Measurements from ENCODE around the gene ELMOD3. TPM values are rescaled to one million over a fixed set of nuclear protein-coding genes. Genes with fewer than 3 reads are reported as not detected.

ELMOD3 gene
- total RNA-seq, 1 experiment from 2014 or later: 18.1 TPM

GRCh38 chr2:85423525-85423924 is 69.0 kb downstream of the ELMOD3 start:
- Histone ChIP-seq H3K27ac (no peak overlapping the region), H4K20me1 (ENCODE audit: insufficient read depth) (no peaks in the 10 kb centered on the region), H3K27me3 (ENCODE audit: insufficient read depth, low read depth) (no peaks in the 10 kb centered on the region), H3K4me1 (replicated peaks; ENCODE audit: insufficient read depth) (peaks cover 38% of the 10 kb centered on the region), H3K4me2 (no peak overlapping the region), H3K79me2 (ENCODE audit: low read depth) (0 out of 2 replicates have a peak, but pooled peaks cover 5% of the 10 kb centered on the region), H3F3A (ENCODE audit: insufficient read depth, low read depth) (peaks cover 32% of the 10 kb centered on the region), H3K9me3 (ENCODE audit: insufficient read depth, low read depth) (no peaks in the 10 kb centered on the region), H2AFZ (no peak overlapping the region), H3K4me3 (no peak overlapping the region), H3K9me2 (ENCODE audit: insufficient read depth) (no peaks in the 10 kb centered on the region), H3K36me3 (ENCODE audit: low read depth) (no peaks in the 10 kb centered on the region)
- no TSS peak for BruUV-seq (replicated peaks)
- DNase-seq: no peak
- POLR2A ChIA-PET (ENCODE audit: unreplicated experiment): no interaction called here
- CTCF ChIA-PET: no interaction called here
- TF ChIP-seq EZH2 (IDR thresholded peaks at IDR 0.05; ENCODE audit: low read depth) (no peak), CTCF (conservative IDR thresholded peaks at IDR 0.05) (no peak)
- intact Hi-C loops (cut with micrococcal nuclease; ENCODE audit: unreplicated experiment): no loop called here

DNA sequence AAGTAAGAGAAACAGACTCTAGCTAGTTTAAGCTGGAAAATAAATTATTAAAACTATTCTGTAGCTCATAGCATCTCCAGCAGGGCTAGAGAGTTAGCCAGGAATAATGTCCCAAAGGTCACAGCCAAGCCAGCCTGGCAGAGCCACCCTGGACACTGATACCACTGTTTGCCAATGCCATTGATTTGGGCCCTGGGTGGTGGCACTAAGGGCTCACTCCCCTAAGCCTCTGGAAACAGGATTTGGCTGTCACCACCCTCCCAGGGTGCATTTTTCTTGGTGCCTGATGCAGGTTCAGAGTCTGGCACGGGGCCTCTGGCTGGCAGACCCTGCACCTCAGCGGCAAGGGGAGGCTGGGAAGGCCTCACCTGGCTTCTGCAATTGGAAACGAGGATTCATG is 71.0 kb downstream of the ELMOD3 start:
- H3K27me3 ChIP-seq (ENCODE audit: insufficient read depth, low read depth): no peaks in the 10 kb centered on the region
- H3F3A ChIP-seq (ENCODE audit: insufficient read depth, low read depth): peaks cover 24% of the 10 kb centered on the region
- BruUV-seq (replicated peaks): no TSS peak
- ChIA-PET POLR2A (ENCODE audit: unreplicated experiment) (no interaction called here), CTCF (no interaction called here)
- TF ChIP-seq EZH2 (IDR thresholded peaks at IDR 0.05; ENCODE audit: low read depth): no peak
- TF ChIP-seq CTCF (conservative IDR thresholded peaks at IDR 0.05): no peak
- no peaks in the 10 kb centered on the region for H4K20me1 ChIP-seq (ENCODE audit: insufficient read depth)
- peaks cover 22% of the 10 kb centered on the region for H3K4me1 ChIP-seq (replicated peaks; ENCODE audit: insufficient read depth)
- no peak overlapping the region for H3K4me2 ChIP-seq
- H3K36me3 ChIP-seq (ENCODE audit: low read depth): no peaks in the 10 kb centered on the region
- intact Hi-C loops (cut with micrococcal nuclease; ENCODE audit: unreplicated experiment): no loop called here
- no peak overlapping the region for H2AFZ ChIP-seq
- H3K79me2 ChIP-seq (ENCODE audit: low read depth): no peaks in the 10 kb centered on the region
- no peaks in the 10 kb centered on the region for H3K9me3 ChIP-seq (ENCODE audit: insufficient read depth, low read depth)
- H3K4me3 ChIP-seq: no peak overlapping the region
- no peak overlapping the region for H3K27ac ChIP-seq
- no peaks in the 10 kb centered on the region for H3K9me2 ChIP-seq (ENCODE audit: insufficient read depth)
- DNase-seq: no peak

- H3K4me3 ChIP-seq: no peak overlapping the region
- BruUV-seq (replicated peaks): no TSS peak
- H3K9me3 ChIP-seq (ENCODE audit: insufficient read depth, low read depth): no peaks in the 10 kb centered on the region
- ChIA-PET POLR2A (ENCODE audit: unreplicated experiment) (no interaction called here), CTCF (no interaction called here)
- no peaks in the 10 kb centered on the region for H3K79me2 ChIP-seq (ENCODE audit: low read depth)
- no peak overlapping the region for H3K27ac ChIP-seq
- H3K36me3 ChIP-seq (ENCODE audit: low read depth): no peaks in the 10 kb centered on the region
- no peak overlapping the region for H2AFZ ChIP-seq
- H3K27me3 ChIP-seq (ENCODE audit: insufficient read depth, low read depth): no peaks in the 10 kb centered on the region
- TF ChIP-seq CTCF (conservative IDR thresholded peaks at IDR 0.05) (no peak), EZH2 (IDR thresholded peaks at IDR 0.05; ENCODE audit: low read depth) (no peak)
- no peaks in the 10 kb centered on the region for H3K9me2 ChIP-seq (ENCODE audit: insufficient read depth)
- H3K4me2 ChIP-seq: no peak overlapping the region
- no peaks in the 10 kb centered on the region for H4K20me1 ChIP-seq (ENCODE audit: insufficient read depth)
- no peak for DNase-seq
- H3F3A ChIP-seq (ENCODE audit: insufficient read depth, low read depth): peaks cover 7% of the 10 kb centered on the region; the same call in 1 of the 2 replicates
- intact Hi-C loops (cut with micrococcal nuclease; ENCODE audit: unreplicated experiment): no loop called here
- peaks cover 4% of the 10 kb centered on the region for H3K4me1 ChIP-seq (replicated peaks; ENCODE audit: insufficient read depth)
These were observed 72.8 kb downstream of the ELMOD3 start for GRCh38 chr2:85427300-85427835.
